ENCODE measurements around the gene CASS4. TPM values are rescaled to one million over a fixed set of nuclear protein-coding genes. Genes with fewer than 3 reads are reported as not detected.

The CASS4 gene
- total RNA-seq, 1 experiment from 2014 or later: not detected

DNA sequence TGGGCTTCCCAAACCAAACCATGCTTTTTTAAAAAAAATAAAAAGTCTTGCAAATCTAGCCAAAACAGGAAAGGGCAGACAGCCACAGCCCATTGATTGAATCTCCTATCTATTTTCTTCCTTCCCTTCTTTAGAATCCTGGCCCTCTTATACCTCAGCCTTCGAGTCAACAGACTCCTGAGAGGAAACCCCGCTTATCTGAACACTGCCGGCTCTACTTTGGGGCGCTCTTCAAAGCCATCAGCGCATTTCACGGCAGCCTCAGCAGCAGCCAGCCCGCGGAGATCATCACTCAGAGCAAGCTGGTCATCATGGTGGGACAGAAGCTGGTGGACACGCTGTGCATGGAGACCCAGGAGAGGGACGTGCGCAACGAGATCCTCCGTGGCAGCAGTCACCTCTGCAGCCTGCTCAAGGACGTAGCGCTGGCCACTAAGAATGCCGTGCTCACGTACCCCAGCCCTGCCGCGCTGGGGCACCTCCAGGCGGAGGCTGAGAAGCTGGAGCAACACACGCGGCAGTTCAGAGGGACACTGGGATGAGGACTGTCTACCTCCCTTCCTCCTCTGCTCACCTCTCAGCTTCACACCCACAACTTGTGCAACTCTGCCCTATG, 46.3 kb downstream of the CASS4 start:
- no peaks in the 10 kb centered on the region for H3K4me1 Mint-ChIP-seq (ENCODE audit: insufficient read depth, unreplicated experiment)
- POLR2A ChIA-PET: interaction anchor here (2.3 kb wide), 1 partner anchor 11 kb away, joined by 6 read pairs; the partner anchor contains the start of gene RTF2
- no peak for TF ChIP-seq CTCF (IDR thresholded peaks at IDR 0.05; ENCODE audit: unreplicated experiment)
- no peaks in the 10 kb centered on the region for H3K9me3 Mint-ChIP-seq (ENCODE audit: unreplicated experiment)
- no peak overlapping the region for H3K4me3 Mint-ChIP-seq (ENCODE audit: unreplicated experiment)
- BruUV-seq (replicated peaks): no TSS peak
- H3K27me3 Mint-ChIP-seq (ENCODE audit: insufficient read depth, unreplicated experiment): peaks cover 11% of the 10 kb centered on the region
- no peak for DNase-seq (ENCODE audit: unreplicated experiment)
- CTCF ChIA-PET: interaction anchor here (0.6 to 1.2 kb wide), 2 partner anchors 23 to 208 kb away, joined by 3 read pairs; no protein-coding TSS in a partner anchor
- no peaks in the 10 kb centered on the region for H3K36me3 Mint-ChIP-seq (ENCODE audit: insufficient read depth, unreplicated experiment)
- intact Hi-C loops (cut with micrococcal nuclease): no loop called here
- no peak overlapping the region for H3K27ac Mint-ChIP-seq (ENCODE audit: low read depth, unreplicated experiment)

GRCh38 chr20:56460459-56460858, 48.4 kb downstream of the CASS4 start:
- DNase-seq (ENCODE audit: unreplicated experiment): no peak
- peaks cover 24% of the 10 kb centered on the region for H3K27me3 Mint-ChIP-seq (ENCODE audit: insufficient read depth, unreplicated experiment)
- H3K4me1 Mint-ChIP-seq (ENCODE audit: insufficient read depth, unreplicated experiment): no peaks in the 10 kb centered on the region
- no peak overlapping the region for H3K27ac Mint-ChIP-seq (ENCODE audit: low read depth, unreplicated experiment)
- no peak for TF ChIP-seq CTCF (IDR thresholded peaks at IDR 0.05; ENCODE audit: unreplicated experiment)
- no peaks in the 10 kb centered on the region for H3K36me3 Mint-ChIP-seq (ENCODE audit: insufficient read depth, unreplicated experiment)
- H3K4me3 Mint-ChIP-seq (ENCODE audit: unreplicated experiment): no peak overlapping the region
- ChIA-PET POLR2A (no interaction called here), CTCF (interaction anchor here (0.5 kb wide), 1 partner anchor 332 kb away, joined by 3 read pairs; no protein-coding TSS in a partner anchor)
- intact Hi-C loops (cut with micrococcal nuclease): no loop called here
- no peaks in the 10 kb centered on the region for H3K9me3 Mint-ChIP-seq (ENCODE audit: unreplicated experiment)
- no TSS peak for BruUV-seq (replicated peaks)

- peaks cover 24% of the 10 kb centered on the region for H3K27me3 Mint-ChIP-seq (ENCODE audit: insufficient read depth, unreplicated experiment)
- intact Hi-C loops (cut with micrococcal nuclease): no loop called here
Observed at GRCh38 chr20:56461576-56461975, 49.5 kb downstream of the CASS4 start.

DNA sequence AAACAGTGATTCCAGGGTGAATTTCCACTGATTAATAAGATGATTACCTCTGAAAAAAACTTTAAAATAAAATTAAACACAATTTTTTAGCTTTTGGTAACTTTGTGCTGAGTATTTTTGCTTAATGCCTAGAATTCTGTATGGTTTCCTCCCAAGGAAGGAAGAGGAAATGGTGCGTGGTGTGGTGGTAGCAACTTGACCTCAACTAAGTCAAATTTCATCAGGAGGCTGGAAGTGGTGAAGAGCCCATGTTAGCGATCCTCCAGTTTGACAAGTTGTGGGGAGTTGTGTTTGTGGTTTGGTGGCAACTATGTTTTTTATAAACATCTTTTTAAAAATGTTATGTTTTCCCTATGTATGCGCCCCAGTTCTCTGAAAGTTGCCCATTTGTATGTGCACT, 51.4 kb downstream of the CASS4 start:
- POLR2A ChIA-PET: no interaction called here

More at GRCh38 chr20:56461576-56461975, 49.5 kb downstream of the CASS4 start:
- ChIA-PET CTCF (interaction anchor here (0.6 kb wide), 1 partner anchor 59 kb away, joined by 3 read pairs; no protein-coding TSS in a partner anchor), POLR2A (no interaction called here)
- Mint-ChIP-seq H3K27ac (ENCODE audit: low read depth, unreplicated experiment) (no peak overlapping the region), H3K9me3 (ENCODE audit: unreplicated experiment) (no peaks in the 10 kb centered on the region), H3K4me1 (ENCODE audit: insufficient read depth, unreplicated experiment) (no peaks in the 10 kb centered on the region), H3K4me3 (ENCODE audit: unreplicated experiment) (no peak overlapping the region), H3K36me3 (ENCODE audit: insufficient read depth, unreplicated experiment) (no peaks in the 10 kb centered on the region)
- DNase-seq (ENCODE audit: unreplicated experiment): no peak
- no TSS peak for BruUV-seq (replicated peaks)
- TF ChIP-seq CTCF (IDR thresholded peaks at IDR 0.05; ENCODE audit: unreplicated experiment): no peak

More for the DNA sequence above, 51.4 kb downstream of the CASS4 start:
- DNase-seq (ENCODE audit: unreplicated experiment): no peak
- CTCF ChIA-PET: interaction anchor here (0.6 to 0.9 kb wide), 2 partner anchors 10 to 112 kb away, joined by 3 read pairs; no protein-coding TSS in a partner anchor
- Mint-ChIP-seq H3K9me3 (ENCODE audit: unreplicated experiment) (no peaks in the 10 kb centered on the region), H3K4me1 (ENCODE audit: insufficient read depth, unreplicated experiment) (no peaks in the 10 kb centered on the region), H3K27ac (ENCODE audit: low read depth, unreplicated experiment) (no peak overlapping the region), H3K4me3 (ENCODE audit: unreplicated experiment) (no peak overlapping the region), H3K27me3 (ENCODE audit: insufficient read depth, unreplicated experiment) (peaks cover 24% of the 10 kb centered on the region), H3K36me3 (ENCODE audit: insufficient read depth, unreplicated experiment) (no peaks in the 10 kb centered on the region)
- TF ChIP-seq CTCF (IDR thresholded peaks at IDR 0.05; ENCODE audit: unreplicated experiment): no peak
- no TSS peak for BruUV-seq (replicated peaks)
- intact Hi-C loops (cut with micrococcal nuclease): no loop called here

All from MCF 10A (cell line).